GM12874 (cell line): ENCODE measurements around the gene VCL.

ENCODE experiments used
- TF ChIP-seq, protein P1 (sequence below): IDR thresholded peaks from 2 replicates; pipeline ENCODE4 v1.5.1; 2011; ENCODE audit warnings: low read depth, mild to moderate bottlenecking, control low read depth, low read length, moderate library complexity; ENCODE audit not compliant: insufficient read depth

Gene VCL

GRCh38 chr10:74140553-74140952, 142.6 kb downstream of the VCL start:
- TF ChIP-seq, protein P1, sequence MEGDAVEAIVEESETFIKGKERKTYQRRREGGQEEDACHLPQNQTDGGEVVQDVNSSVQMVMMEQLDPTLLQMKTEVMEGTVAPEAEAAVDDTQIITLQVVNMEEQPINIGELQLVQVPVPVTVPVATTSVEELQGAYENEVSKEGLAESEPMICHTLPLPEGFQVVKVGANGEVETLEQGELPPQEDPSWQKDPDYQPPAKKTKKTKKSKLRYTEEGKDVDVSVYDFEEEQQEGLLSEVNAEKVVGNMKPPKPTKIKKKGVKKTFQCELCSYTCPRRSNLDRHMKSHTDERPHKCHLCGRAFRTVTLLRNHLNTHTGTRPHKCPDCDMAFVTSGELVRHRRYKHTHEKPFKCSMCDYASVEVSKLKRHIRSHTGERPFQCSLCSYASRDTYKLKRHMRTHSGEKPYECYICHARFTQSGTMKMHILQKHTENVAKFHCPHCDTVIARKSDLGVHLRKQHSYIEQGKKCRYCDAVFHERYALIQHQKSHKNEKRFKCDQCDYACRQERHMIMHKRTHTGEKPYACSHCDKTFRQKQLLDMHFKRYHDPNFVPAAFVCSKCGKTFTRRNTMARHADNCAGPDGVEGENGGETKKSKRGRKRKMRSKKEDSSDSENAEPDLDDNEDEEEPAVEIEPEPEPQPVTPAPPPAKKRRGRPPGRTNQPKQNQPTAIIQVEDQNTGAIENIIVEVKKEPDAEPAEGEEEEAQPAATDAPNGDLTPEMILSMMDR = no peak

DNA sequence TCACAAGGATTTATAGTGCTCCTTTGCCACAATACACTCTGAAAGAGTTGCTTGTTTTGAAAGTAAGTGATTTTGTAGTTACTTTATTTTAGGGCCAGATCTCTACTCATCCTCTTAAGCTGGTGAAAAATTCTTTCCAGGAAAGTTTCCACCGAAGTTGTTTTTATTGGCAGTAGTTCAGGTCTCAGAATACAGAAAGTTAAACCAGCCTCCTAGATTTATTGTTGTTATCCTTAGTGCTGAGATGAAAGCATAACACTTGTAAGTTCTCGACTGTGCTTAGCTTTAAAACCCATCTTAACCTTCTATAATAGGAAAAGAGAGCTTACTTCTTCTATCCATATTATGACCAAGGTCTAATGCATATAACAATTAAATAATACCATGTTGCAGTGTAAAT, 147.2 kb downstream of the VCL start:
- TF ChIP-seq, protein P1 = no peak

DNA sequence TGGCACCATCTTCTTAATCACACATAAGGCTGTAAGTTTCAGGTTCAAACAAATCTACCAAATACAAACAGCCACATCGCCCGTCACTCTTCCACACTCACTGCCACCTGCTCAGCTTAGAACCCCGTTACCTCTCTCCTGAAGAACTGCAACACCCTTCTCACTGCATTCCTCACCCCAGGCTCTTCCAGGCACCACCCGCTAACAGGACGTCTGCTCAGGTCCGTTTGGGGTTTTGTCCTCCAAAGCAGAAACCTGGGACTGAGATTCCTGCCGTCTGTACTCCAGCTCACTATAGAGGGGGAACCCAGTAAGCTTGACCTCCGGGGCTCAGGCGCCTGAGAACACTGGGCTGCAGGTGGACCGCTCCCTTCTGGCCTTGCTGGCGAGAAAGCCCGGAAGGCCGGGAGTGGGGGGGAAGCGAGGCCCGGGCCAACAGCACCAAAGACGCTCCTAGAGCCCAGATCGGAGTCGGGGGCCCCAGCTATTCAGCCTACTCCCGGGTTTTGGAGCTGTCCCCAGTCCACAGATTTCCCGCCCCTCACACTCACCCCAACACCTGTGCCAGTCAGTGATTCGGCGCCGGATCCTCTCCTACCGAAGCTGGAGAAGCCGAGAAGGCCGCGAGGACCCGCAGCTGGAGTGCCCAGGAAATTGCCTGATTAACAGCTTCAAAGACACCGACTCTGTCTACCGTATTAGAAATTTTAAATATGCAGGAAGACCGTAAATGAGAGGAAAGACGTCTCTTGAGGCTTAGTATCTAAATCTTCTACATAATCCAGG, 152.5 kb downstream of the VCL start, which contains the start of gene AP3M1:
AP3M1 (minus strand) TSS at position 625 of the 786 bp plus-strand sequence. CDS start 12,449 bp downstream, outside the sequence.
- TF ChIP-seq, protein P1 = no peak

GRCh38 chr10:74150990-74151878, 153.3 kb downstream of the VCL start, which contains the start of gene ADK:
Gene ADK, plus strand, starts transcription at chr10:74151221. Its CDS starts 58 bp downstream, at chr10:74151279.
- TF ChIP-seq, protein P1 = peak; percentile 45

DNA sequence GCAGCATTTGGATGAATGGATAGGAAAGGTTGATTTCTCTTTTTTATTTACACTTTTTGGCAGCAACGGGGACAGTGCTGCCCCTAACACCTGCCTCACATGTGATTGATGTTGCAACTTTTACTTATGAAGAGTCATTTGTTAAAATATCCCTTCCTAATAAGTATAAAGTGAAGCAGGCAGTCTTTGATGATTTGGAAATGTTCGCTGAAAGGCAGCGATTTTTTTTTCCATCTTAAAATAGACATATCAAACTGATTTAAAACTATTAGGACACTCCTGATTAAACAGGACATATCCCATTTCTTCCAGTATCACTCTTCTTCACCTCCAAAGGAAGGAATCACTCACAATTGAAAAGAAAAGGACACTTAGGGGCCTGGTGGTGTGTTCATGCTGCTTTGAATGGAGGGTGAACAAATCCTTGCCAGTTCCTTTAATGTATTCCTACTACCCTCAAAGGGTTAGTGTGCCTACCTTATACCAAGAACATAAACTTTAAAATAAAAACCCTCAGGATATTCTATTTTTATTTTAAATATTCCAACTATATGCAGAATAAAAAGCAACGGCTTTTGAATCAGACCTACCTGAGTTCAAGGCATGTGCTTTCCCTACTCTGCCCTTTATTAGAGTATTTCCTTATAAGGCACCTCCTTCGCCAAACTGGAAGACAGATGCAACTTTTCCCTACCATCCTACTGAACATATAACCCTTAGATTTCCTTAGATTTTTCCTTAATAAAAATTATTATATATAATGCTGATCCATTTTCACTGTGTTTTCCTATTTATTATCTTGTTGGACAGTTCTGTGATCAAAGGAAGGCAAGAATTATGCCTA, 154.2 kb downstream of the VCL start:
- TF ChIP-seq, protein P1 = no peak

GRCh38 chr10:74153123-74153522, 155.2 kb downstream of the VCL start:
- TF ChIP-seq, protein P1 = no peak
